GM13976 (cell line): Measurements from ENCODE around the gene INTS4.
"Not testable (repeated sequence)": the region's sequence is repeated elsewhere in the genome, so short reads cannot be mapped to it uniquely, and the experiment has no call there.

Experiments used
- DNase-seq: peaks from one replicate; pipeline ENCODE4 v3.0.0; 2012; ENCODE audit warnings: low spot score
- CTCF ChIP-seq: IDR thresholded peaks from 2 replicates; pipeline ENCODE4 v1.5.1; 2012; ENCODE audit warnings: borderline replicate concordance, mild to moderate bottlenecking; ENCODE audit not compliant: insufficient read depth; ENCODE audit errors: extremely low read depth, missing control alignments, control extremely low read depth
- in situ Hi-C: fragments of 300-500 bp; cut with MboI; formaldehyde crosslinking; loops from one replicate; pipeline ENCODE4 v1.12.0; 2022; ENCODE audit warnings: low sequenced_read_pairs, mixed read lengths, inconsistent platforms; ENCODE audit not compliant: unreplicated experiment

INTS4 gene

DNA sequence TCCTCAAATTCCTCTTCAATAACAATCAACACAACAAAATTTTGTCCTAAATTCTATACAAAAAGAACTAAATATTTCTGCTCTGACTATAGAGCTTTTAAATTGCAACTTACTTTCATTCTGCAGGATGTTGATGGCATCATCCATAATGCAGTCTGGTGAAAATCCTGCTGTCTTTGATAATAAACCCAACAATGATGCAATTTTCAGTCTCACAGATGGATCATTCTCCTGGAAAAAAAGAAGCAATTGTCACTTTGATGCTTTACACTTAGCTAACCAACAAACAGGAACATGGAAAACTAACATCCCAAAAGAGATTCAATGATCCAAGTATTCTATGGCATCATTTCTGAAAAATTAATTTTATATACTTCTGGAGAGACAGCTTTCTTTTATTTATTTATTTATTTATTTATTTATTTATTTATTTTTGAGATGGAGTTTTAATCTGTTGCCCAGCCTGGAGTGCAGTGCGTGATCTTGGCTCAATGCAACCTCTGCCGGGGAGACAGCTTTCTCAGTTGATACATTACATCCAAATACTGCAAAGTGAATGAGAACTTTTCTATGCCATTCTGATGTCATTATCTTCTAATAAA, 13.0 kb downstream of the INTS4 start:
- in situ Hi-C loops, result no loop called here
- DNase-seq, result no peak
- no peak for TF ChIP-seq CTCF

DNA sequence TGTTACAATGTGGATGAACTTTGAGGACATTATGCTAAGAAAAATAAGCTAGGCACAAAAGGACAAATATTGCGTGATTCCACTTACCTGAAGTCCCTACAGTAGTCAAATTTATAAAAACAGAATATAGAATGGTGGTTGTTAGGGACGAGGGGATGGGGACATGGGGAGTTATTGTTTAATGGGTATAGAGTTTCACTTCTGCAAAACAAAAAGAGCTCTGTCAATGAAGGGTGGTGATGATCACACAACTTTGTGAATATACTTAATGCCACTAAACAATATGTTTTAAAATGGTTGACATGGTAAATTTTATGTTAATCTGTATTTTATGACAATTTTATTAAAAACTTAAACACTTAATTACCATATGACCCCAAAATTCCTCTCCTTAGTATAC, 26.1 kb downstream of the INTS4 start:
- no peak for DNase-seq
- in situ Hi-C loops, result no loop called here
- TF ChIP-seq CTCF, result no peak

DNA sequence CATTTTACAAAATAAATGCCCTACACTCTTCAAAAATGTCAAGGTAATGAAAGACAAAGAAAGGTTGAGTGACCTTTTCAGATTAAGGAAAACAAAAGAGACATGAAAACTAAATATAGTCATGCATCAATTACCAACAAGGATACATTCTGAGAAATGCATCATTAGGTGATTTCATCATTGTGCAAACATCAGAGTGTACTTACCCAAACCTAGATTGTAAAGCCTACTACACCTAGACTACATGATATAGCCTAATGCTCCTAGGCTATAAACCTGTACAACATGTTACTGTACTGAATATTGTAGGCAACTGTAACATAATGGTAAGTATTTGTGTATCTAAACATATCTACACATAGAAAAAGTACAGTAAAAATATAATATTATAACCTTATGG, 26.7 kb downstream of the INTS4 start:
- DNase-seq, result no peak
- TF ChIP-seq CTCF, result no peak
- in situ Hi-C loops, result no loop called here

GRCh38 chr11:77967121-77967520, 27.3 kb downstream of the INTS4 start:
- TF ChIP-seq CTCF, result no peak
- in situ Hi-C loops, result no loop called here
- no peak for DNase-seq

- TF ChIP-seq CTCF, result no peak
- no peak for DNase-seq
- in situ Hi-C loops, result no loop called here
These were observed 28.1 kb downstream of the INTS4 start for GRCh38 chr11:77966338-77966737.

DNA sequence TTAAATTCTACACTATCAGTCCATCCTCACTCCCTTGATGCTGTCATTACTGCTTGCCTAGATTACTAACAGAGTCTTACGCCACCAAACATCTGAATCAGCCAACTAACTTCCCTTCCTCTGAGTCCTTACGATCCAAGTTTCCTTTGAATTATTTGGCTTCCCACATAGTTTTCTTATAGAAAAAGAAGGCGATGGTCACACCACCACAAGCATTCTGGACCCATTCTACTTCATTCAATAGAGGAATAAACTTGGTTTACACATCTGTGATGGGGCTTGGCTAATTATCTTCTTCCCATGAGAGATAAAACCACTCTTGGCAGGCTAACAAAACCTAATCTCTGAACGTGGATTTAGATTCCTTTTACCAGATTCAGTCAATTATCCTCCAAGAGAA, 35.0 kb downstream of the INTS4 start:
- TF ChIP-seq CTCF, result no peak
- DNase-seq, result no peak
- in situ Hi-C loops, result no loop called here

GRCh38 chr11:77958583-77959177, 35.8 kb downstream of the INTS4 start:
- DNase-seq, in situ Hi-C loops: not testable (repeated sequence)

- DNase-seq, in situ Hi-C loops: not testable (repeated sequence)
These were observed 51.2 kb downstream of the INTS4 start for GRCh38 chr11:77943296-77943695.

- DNase-seq, in situ Hi-C loops: not testable (repeated sequence)
These were observed 52.0 kb downstream of the INTS4 start for GRCh38 chr11:77942465-77942864.

GRCh38 chr11:77933596-77933995, 60.9 kb downstream of the INTS4 start:
- in situ Hi-C loops, DNase-seq: not testable (repeated sequence)
